Measurements from ENCODE around the gene SLC38A1.
"Not testable (repeated sequence)": the region's sequence is repeated elsewhere in the genome, so short reads cannot be mapped to it uniquely, and the experiment has no call there.

The SLC38A1 gene

DNA sequence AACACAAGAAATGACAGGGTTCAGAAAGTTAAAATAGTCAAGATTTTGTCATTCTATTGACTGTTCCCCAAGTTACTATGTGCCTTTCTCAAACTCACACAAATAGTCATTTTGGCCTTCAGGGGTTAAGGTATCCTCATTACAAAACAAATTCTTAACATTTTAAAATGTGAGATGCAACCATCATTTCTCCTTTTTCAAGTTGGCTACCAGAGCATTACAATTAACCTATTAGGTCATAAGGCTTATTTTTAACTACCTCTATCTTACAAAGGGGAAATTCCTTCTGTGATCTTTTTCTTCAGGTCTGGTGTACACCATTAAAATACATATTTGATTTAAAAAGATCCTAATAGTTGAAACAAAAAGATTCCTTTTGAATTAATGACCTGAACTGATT lies 61.2 kb downstream of the SLC38A1 start:
- no peak for DNase-seq (ENCODE audit: low read depth in 2 of 2)

DNA sequence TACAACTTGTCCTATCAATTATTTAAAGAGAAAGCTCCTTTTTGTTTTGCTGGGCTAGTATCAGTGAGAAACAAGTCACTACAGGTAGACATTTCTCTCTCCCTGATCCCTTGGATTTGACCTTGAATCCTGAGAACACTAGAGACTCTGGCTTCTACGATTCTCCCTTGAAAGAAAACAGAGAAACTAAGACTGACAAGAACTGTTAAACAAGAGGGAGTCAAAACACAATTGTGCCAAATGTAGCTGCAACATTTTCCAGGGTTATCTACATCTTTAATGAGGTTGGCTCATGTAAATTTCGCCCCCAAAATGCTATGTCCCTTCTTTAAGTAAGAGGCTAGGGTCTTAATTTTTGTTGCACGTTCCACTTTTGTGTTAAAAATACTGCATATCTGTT lies 62.4 kb downstream of the SLC38A1 start:
- no peak for DNase-seq (ENCODE audit: low read depth in 2 of 2)

GRCh38 chr12:46205294-46205693 lies 63.5 kb downstream of the SLC38A1 start:
- no peak for DNase-seq (ENCODE audit: low read depth in 2 of 2)

DNA sequence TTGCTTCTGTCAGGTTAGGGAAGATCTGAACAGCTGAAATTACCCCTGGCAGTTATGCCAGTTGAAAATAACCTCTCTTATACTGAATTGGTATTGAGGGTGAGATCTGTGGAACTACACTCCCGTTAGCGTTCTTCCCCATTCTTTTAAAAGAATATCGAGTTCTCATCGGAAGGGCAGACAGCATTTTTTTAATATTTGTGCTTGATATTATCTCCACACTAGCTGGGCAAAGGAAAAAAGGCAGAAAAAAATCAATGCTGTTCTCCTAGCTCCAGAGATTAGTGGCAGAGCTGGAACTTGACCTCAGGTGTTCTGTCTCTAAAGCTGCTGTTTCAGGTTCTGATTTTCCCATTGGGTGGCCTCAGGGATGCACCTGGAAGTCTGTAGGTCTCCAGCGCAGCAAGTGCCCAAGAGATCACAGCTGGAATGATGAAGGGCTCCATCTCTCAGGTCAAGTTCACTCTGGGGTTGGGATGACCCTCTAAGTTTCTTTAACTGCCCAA lies 67.5 kb downstream of the SLC38A1 start:
- no peak for DNase-seq (ENCODE audit: low read depth in 2 of 2)

DNA sequence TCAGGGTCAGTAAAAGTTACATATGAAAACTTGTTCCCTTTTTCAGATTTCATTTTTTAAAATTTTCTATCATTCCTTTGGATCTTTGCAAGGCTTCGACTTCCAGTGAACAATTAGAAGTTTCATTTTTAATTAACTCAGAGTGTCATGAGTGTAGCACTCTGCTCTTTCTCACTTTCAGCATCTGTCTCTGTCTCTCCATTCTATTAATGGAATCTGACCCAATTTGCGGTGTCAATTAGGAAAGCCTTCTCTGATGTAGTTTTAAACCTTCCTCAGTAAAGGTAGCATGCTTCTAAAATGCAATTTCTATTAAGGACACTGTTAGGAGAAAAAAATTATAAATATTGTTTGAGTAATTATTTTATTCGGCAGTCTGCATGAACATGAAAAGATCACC lies 68.3 kb downstream of the SLC38A1 start:
- no peak for DNase-seq (ENCODE audit: low read depth in 2 of 2)

- no peak for DNase-seq (ENCODE audit: low read depth in 2 of 2)
These were observed 69.9 kb downstream of the SLC38A1 start for GRCh38 chr12:46198913-46199312.

GRCh38 chr12:46197883-46198282 lies 71.0 kb downstream of the SLC38A1 start:
- no peak for DNase-seq (ENCODE audit: low read depth in 2 of 2)

DNA sequence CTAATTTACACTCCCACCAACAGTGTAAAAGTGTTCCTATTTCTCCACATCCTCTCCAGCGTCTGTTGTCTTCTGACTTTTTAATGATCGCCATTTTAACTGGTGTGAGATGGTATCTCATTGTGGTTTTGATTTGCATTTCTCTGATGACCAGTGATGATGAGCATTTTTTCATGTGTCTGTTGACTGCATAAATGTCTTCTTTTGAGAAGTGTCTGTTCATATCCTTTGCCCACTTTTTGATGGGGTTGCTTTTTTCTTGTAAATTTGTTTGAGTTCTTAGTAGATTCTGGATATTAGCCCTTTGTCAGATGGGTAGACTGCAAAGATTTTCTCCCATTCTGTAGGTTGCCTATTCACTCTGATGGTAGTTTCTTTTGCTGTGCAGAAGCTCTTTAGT lies 78.3 kb downstream of the SLC38A1 start:
- DNase-seq (ENCODE audit: low read depth in 2 of 2): not testable (repeated sequence)

DNA sequence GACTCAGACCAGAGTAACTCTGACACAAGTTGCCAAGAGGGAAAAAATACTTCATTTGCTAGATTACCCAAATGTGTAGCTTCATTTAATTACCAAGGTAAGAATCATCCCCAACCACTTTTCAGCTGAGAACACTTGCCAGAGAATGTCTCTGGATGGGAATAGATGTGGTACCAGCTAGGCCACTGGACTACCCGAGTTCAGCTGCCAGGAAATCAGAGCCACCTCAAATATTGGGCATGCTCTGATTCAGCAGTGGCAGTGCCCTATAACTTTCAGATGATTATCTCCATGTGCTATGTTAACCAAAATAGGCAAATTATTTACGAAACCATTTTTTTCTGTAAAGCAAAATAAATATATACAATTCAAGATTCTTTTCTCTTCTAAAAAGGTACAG lies 80.7 kb downstream of the SLC38A1 start:
- DNase-seq (ENCODE audit: low read depth in 2 of 2): no peak

DNA sequence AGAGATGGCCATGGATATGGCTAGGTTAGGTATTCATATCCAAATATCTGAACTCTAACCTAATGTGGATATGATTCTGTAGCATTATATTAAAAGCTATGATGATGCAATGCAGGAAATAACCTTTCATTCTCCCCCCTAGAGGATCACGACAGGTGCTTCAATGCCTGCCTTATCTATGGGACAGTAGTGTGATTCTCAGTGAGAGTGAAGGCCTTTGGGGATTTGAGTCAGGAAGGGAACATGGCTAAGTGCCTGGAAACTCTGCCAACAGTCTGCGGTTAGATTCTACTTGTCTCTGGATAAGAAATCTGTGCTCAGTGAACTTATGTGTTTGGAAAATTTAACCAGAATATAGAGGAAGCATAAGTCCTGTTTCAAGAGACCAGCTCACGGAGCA lies 81.8 kb downstream of the SLC38A1 start:
- no peak for DNase-seq (ENCODE audit: low read depth in 2 of 2)

- DNase-seq (ENCODE audit: low read depth in 2 of 2): no peak
These were observed 82.8 kb downstream of the SLC38A1 start for GRCh38 chr12:46186088-46186487.

- no peak for DNase-seq (ENCODE audit: low read depth in 2 of 2)
These were observed 83.2 kb downstream of the SLC38A1 start for GRCh38 chr12:46185686-46186085.

DNA sequence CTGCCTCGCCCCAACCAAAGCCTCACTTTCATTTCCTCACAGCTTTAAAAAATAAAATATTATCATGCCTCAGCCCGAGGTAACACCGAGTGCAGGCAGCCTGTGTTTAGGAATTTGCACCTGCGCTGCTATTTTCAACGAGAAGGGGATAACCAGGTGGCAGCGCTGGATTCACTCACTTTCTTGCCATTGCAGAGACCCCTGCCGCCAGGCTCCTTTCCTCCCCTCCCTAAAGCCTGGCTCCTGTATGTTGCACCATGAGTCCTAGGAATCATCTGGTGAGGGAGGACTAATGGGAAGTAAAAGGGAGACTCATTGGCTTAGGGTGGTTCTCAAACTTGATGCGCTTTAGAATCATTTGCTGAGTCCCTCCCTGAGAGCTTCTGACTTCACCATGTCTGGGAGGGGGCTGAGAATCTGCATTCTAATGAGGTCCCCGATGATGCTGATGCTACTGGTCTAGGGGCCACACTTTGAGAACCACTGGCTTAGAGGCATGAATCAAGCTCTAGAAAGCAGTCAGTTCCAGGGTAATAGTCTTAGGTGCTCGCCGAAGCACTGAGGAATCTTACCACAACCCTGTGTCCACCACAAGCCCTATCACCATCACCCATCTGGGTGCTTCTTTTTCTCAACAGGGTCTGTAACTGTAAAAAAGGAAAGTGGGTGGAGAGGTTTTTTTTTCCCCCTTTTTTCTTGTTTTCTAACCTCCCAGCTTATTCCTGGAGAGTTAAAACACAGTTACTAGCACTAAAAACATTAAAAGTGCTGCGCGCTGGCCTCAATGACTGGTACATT lies 83.8 kb downstream of the SLC38A1 start:
- DNase-seq (ENCODE audit: low read depth in 2 of 2): no peak

GRCh38 chr12:46183112-46183511 lies 85.7 kb downstream of the SLC38A1 start:
- DNase-seq (ENCODE audit: low read depth in 2 of 2): no peak

DNA sequence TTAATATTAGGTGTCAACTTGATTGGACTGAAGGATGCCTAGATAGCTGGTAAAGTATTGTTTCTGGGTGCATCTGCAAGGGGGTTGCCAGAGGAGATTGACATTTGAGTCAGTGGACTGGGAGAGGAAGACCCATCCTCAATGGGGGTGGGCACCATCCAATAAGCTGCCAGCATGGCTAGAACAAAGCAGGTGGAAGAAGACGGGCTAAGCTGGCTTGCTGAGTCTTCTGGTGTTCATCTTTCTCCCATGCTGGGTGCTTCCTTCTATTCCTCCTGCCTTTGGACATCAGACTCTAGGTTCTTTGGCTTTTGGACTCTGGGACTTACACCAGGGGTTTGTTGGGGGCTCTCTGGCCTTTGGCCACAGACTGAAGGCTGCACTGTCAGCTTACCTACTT lies 87.4 kb downstream of the SLC38A1 start:
- no peak for DNase-seq (ENCODE audit: low read depth in 2 of 2)

DNA sequence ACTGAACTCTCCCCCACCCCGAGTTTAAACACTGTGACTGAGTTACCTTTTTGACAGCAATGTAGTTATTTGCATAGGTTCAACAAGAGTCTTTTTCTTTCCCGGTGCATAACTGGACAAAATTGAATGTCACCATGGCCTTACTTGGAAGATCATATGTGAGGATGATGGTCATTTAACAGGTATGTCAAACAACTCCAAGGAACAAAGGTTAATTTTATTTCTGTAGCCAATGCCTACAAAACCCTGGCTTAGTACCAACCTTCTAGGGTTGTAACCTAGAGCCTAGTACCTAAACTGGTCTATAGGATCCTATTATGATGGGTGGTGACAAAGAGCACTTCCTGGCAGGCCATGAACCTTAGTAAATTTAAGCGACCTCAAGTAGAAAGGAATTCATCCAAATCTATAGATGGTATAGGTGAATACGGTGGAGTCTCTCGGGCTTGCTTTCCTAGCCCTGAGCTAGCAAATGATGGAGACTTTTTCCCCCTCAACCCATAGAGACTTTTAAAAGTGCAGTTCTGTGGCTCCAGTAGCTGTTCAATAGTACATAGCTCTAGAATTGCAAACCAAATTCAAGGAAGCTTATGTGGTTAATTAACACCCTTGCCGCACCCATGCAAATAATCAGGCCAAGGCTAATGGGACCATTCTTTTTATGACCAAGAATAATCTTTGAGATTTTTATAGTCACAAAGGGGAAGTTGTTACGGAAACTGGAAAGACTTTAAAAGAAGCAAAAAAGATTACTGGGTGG lies 89.0 kb downstream of the SLC38A1 start:
- no peak for DNase-seq (ENCODE audit: low read depth in 2 of 2)

- no peak for DNase-seq (ENCODE audit: low read depth in 2 of 2)
These were observed 90.8 kb downstream of the SLC38A1 start for GRCh38 chr12:46177837-46178608.

GRCh38 chr12:46177025-46177424 lies 91.8 kb downstream of the SLC38A1 start:
- DNase-seq (ENCODE audit: low read depth in 2 of 2): no peak

- no peak for DNase-seq (ENCODE audit: low read depth in 2 of 2)
These were observed 93.9 kb downstream of the SLC38A1 start for GRCh38 chr12:46174919-46175318.

DNA sequence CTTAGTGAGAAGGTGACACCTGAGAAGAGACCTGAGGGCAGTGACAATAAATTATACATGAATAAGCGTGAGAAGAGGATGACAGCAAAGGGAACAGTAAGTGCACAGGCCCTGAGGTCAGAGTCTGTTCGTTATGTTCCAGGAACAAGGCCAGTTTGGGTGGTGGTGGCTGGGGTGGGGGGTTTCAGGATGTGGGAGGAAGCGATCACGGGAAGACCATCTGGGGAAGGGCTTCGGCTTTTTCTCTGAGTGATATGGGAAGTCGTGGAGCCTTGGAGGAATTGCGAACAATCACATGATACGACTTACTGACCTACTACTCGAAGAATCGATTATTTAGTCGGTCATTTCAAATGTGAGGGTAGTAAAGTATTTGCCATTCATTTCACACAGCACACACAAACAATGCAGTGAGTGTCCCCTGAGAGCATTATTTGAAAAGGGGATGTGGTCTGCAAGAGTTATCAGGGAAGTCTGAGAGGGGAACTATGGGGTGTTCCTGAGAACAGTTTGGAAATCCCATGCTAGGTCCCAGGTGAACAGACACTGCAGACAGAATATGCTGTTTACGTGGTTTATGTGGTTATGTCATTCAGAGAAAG lies 94.7 kb downstream of the SLC38A1 start:
- no peak for DNase-seq (ENCODE audit: low read depth in 2 of 2)

- no peak for DNase-seq (ENCODE audit: low read depth in 2 of 2)
These were observed 100.4 kb downstream of the SLC38A1 start for GRCh38 chr12:46168426-46168825.

- no peak for DNase-seq (ENCODE audit: low read depth in 2 of 2)
These were observed 101.4 kb downstream of the SLC38A1 start for GRCh38 chr12:46167412-46167811.

All from activated CD4-positive, alpha-beta T cell treated with anti-CD3 and anti-CD28 coated beads for 24 hours (primary cell).